HFFc6 (cell line): ENCODE measurements around the gene STX16. TPM values are rescaled to one million over a fixed set of nuclear protein-coding genes. Genes with fewer than 3 reads are reported as not detected.
"Not testable (repeated sequence)": the region's sequence is repeated elsewhere in the genome, so short reads cannot be mapped to it uniquely, and the experiment has no call there.

ENCODE experiments used
- DNase-seq: peaks from one replicate; pipeline ENCODE4 v3.0.0-alpha.2; 2018
- H3K27ac Mint-ChIP-seq: 2 replicates; pipeline ENCODE4 v1.8.0; 2020; ENCODE audit warnings: mild to moderate bottlenecking, mixed read lengths
- H3K27me3 Mint-ChIP-seq: 2 replicates; pipeline ENCODE4 v1.8.0; 2021; ENCODE audit warnings: mild to moderate bottlenecking, moderate library complexity, mixed read lengths; ENCODE audit not compliant: insufficient read depth
- H3K36me3 Mint-ChIP-seq: 2 replicates; pipeline ENCODE4 v1.8.0; 2021; ENCODE audit warnings: low read depth, mixed read lengths
- H3K4me1 Mint-ChIP-seq: 2 replicates; pipeline ENCODE4 v1.8.0; 2020; ENCODE audit warnings: low read depth, mixed read lengths
- H3K4me3 Mint-ChIP-seq: 2 replicates; pipeline ENCODE4 v1.8.0; 2020; ENCODE audit warnings: mild to moderate bottlenecking, moderate library complexity, mixed read lengths
- H3K9me3 Mint-ChIP-seq: 2 replicates; pipeline ENCODE4 v1.8.0; 2020; ENCODE audit warnings: mild to moderate bottlenecking, mixed read lengths
- CTCF ChIP-seq: fragments of 200-600 bp; sonication (generic); IDR thresholded peaks from 2 replicates; pipeline ENCODE4 v1.5.0; 2021; ENCODE audit warnings: antibody characterized with exemption, mild to moderate bottlenecking
- total RNA-seq, 6 experiments: library from RNA; stranded (reverse); fragmentation: NEBNext Ultra II Directional; extraction: Animal tissue kit (Norgen Biotek cat#: 25700); gene quantifications; 2 replicates in 1 of 6; 3 replicates in 5 of 6; pipeline ENCODE4 v1.2.3, GENCODE V29; 2021

Gene STX16
- total RNA-seq, 6 experiments from 2014 or later = 44.4 to 51.8 (median 48.3) TPM

GRCh38 chr20:58639182-58640146 lies 11.6 kb upstream of the STX16 start:
- no peak for DNase-seq
- Mint-ChIP-seq H3K9me3 (no peaks in the 10 kb centered on the region), H3K27me3 (peaks cover 7% of the 10 kb centered on the region), H3K4me3 (no peak overlapping the region), H3K27ac (peak overlapping the region; percentile 27; the same call in 1 of the 2 replicates), H3K36me3 (no peaks in the 10 kb centered on the region), H3K4me1 (peaks cover 41% of the 10 kb centered on the region)
- peak; percentile 30 for TF ChIP-seq CTCF

GRCh38 chr20:58640446-58640845 lies 10.6 kb upstream of the STX16 start:
- Mint-ChIP-seq H3K4me3 (no peak overlapping the region; the same call in 1 of the 2 replicates), H3K9me3 (no peaks in the 10 kb centered on the region), H3K4me1 (peaks cover 40% of the 10 kb centered on the region), H3K36me3 (no peaks in the 10 kb centered on the region), H3K27ac (peak overlapping the region; percentile 27), H3K27me3 (peaks cover 7% of the 10 kb centered on the region)
- no peak for TF ChIP-seq CTCF
- peak; percentile 68 for DNase-seq

- Mint-ChIP-seq H3K27ac (no peak overlapping the region), H3K36me3 (no peaks in the 10 kb centered on the region), H3K27me3 (peaks cover 7% of the 10 kb centered on the region), H3K4me1 (peaks cover 59% of the 10 kb centered on the region), H3K4me3 (no peak overlapping the region), H3K9me3 (no peaks in the 10 kb centered on the region)
- DNase-seq = no peak
- no peak for TF ChIP-seq CTCF
Measured at GRCh38 chr20:58642441-58642840, 8.6 kb upstream of the STX16 start.

- H3K4me1 Mint-ChIP-seq = peaks cover 63% of the 10 kb centered on the region
- H3K9me3 Mint-ChIP-seq, H3K27ac Mint-ChIP-seq, H3K36me3 Mint-ChIP-seq, H3K4me3 Mint-ChIP-seq, DNase-seq, H3K27me3 Mint-ChIP-seq: not testable (repeated sequence)
Measured at GRCh38 chr20:58642896-58643295, 8.2 kb upstream of the STX16 start.

GRCh38 chr20:58645412-58645968 lies 5.6 kb upstream of the STX16 start:
- Mint-ChIP-seq H3K36me3 (no peaks in the 10 kb centered on the region), H3K27me3 (peaks cover 7% of the 10 kb centered on the region; the same call in 1 of the 2 replicates), H3K9me3 (no peaks in the 10 kb centered on the region), H3K27ac (no peak overlapping the region), H3K4me1 (peaks cover 58% of the 10 kb centered on the region), H3K4me3 (peak overlapping the region; percentile 23; the same call in 1 of the 2 replicates)
- DNase-seq = no peak
- TF ChIP-seq CTCF = no peak

- no peak for TF ChIP-seq CTCF
- no peak overlapping the region for H3K27ac Mint-ChIP-seq
- no peaks in the 10 kb centered on the region for H3K9me3 Mint-ChIP-seq
- H3K4me1 Mint-ChIP-seq = peaks cover 50% of the 10 kb centered on the region
- no peak for DNase-seq
- peaks cover 7% of the 10 kb centered on the region for H3K27me3 Mint-ChIP-seq
- H3K36me3 Mint-ChIP-seq = peaks cover 4% of the 10 kb centered on the region
- no peak overlapping the region for H3K4me3 Mint-ChIP-seq
Measured at GRCh38 chr20:58646257-58646656, 4.8 kb upstream of the STX16 start.
